HG03135 (cell line): ENCODE measurements around the gene DUS1L.

Experiments
- ATAC-seq: cut with Tn5 transposase; IDR thresholded peaks from one replicate; pipeline ENCODE4 v1.9.1; 2021; ENCODE audit warnings: mild to moderate bottlenecking, moderate library complexity; ENCODE audit not compliant: unreplicated experiment

The DUS1L gene

GRCh38 chr17:82029990-82030469, 35.6 kb downstream of the DUS1L start:
- no peak for ATAC-seq

- ATAC-seq, result no peak
Observed at GRCh38 chr17:82029391-82029790, 36.2 kb downstream of the DUS1L start.

GRCh38 chr17:82028966-82029365, 36.6 kb downstream of the DUS1L start:
- no peak for ATAC-seq

GRCh38 chr17:82028246-82028645, 37.4 kb downstream of the DUS1L start:
- no peak for ATAC-seq

GRCh38 chr17:82025401-82026107, 40.0 kb downstream of the DUS1L start:
- ATAC-seq, result no peak

GRCh38 chr17:82024859-82025258, 40.7 kb downstream of the DUS1L start:
- ATAC-seq, result no peak

GRCh38 chr17:82023447-82024241, 42.0 kb downstream of the DUS1L start:
- peak; percentile 0 for ATAC-seq

GRCh38 chr17:82022981-82023446, 42.6 kb downstream of the DUS1L start, which contains the start of gene LRRC45:
TSS of gene LRRC45 (plus strand) at chr17:82023305. CDS start at chr17:82023644, 339 bp downstream.
- peak; percentile 82 for ATAC-seq

GRCh38 chr17:82022310-82022980, 43.2 kb downstream of the DUS1L start, which contains the start of gene CENPX:
TSS of gene CENPX (minus strand) at chr17:82022878. CDS start at chr17:82022861, 17 bp downstream.
- peak; percentile 1 for ATAC-seq

GRCh38 chr17:82021900-82022309, 43.7 kb downstream of the DUS1L start:
- ATAC-seq, result peak; percentile 0

GRCh38 chr17:82021107-82021899, 44.3 kb downstream of the DUS1L start:
- no peak for ATAC-seq

- ATAC-seq, result no peak
Observed at GRCh38 chr17:82020572-82021106, 45.0 kb downstream of the DUS1L start.

GRCh38 chr17:82019690-82020571, 45.7 kb downstream of the DUS1L start:
- ATAC-seq, result no peak

- no peak for ATAC-seq
Observed at GRCh38 chr17:82018989-82019689, 46.5 kb downstream of the DUS1L start.

- no peak for ATAC-seq
Observed at GRCh38 chr17:82018152-82018988, 47.2 kb downstream of the DUS1L start.

- no peak for ATAC-seq
Observed at GRCh38 chr17:82017612-82018151, 47.9 kb downstream of the DUS1L start.

GRCh38 chr17:82016875-82017459, 48.6 kb downstream of the DUS1L start:
- ATAC-seq, result no peak
